ENCODE measurements around the gene ST3GAL5.

ST3GAL5 gene

DNA sequence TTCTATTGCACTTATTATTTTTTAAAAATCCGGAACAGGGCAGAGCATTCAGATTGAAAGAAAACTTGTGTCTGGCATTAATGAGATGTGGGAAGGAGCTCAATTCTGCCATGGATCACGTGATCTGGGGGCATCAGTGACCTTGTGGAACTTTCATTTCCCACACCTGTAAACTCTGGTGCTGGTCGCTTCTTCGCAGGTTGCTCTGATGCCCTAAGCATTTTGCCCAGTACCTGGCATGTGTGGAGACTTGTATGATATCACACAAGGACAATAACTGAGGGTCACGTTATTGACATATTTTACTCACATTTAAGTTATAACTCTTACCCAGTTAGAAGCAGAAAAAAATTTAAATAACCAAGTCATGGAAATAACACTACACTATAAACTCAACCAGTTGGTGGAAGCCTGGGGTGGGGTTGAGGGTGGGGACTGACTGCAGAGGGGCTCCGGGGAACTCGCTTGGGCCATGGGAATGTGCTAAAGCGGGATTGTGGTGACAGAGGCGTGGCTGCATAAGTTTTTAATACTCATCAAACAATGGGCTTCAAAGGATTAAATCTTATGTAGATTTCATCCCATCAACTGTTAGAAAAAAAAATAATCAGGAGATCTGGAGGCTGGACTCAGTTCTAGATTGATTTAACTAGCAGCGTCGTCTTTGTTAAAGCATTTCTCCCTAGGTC is 36.5 kb downstream of the ST3GAL5 start:
- ChIA-PET POLR2A (interaction anchor here (0.9 kb wide), 1 partner anchor 262 kb away, joined by 4 read pairs; no protein-coding TSS in a partner anchor), CTCF (interaction anchor here (1.0 to 3.6 kb wide), 6 partner anchors 8 to 228 kb away, joined by 3 to 20 read pairs (median 6); partner anchors contain the start of gene ST3GAL5)
- no peak overlapping the region for H3K4me3 ChIP-seq (ENCODE audit: low read depth, low read length)

DNA sequence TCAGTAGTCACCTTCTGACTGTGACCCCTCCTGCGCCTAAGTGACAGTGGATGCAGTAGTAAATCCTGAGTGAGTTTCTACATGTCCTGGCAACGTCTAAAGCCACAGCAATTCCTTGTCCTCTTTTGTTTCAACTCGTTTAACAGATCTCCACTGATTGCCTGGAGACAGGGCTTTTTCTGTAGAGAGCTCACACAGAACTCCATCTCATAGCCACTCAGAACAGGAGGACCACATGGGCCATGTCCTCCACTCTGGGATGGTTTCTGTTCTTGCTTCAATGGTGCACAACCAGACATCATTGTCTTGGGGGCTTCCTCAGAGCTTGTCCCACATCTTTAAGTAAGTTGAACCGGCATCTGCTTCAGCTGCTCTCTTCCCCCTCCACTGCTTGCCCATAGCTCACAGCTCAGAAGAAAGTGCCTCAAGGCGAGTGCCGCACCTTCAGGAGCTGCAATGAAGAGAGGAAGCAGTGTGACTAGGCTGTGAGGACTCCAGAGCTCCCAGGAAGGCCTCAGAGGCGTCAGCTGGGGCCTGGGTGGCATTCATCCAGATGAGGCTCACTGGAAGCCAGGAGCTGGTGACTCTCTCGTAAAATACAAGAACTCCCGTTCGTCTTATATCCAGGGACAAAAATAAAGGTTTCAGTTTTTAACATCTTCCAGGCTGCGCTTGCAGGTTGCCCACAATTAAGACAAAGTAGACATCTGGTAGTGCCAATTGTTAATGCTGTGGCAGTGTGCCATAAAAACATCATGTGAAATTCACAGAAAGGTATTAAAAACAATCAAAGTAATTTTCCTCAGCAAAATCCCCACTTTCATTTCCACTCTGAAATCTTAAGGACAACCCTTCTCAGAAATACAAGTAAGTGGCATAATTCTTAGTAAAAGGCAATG is 37.3 kb downstream of the ST3GAL5 start:
- CTCF ChIA-PET, result interaction anchor here (1.0 to 3.6 kb wide), 5 partner anchors 9 to 229 kb away, joined by 3 to 20 read pairs (median 6); partner anchors contain the start of gene ST3GAL5
- POLR2A ChIA-PET, result interaction anchor here (0.9 kb wide), 1 partner anchor 263 kb away, joined by 4 read pairs; no protein-coding TSS in a partner anchor
- no peak for DNase-seq (ENCODE audit: low read depth, low spot score)

More for the DNA sequence above, 36.5 kb downstream of the ST3GAL5 start:
- DNase-seq (ENCODE audit: low read depth, low spot score), result no peak
- TF ChIP-seq, protein P1, sequence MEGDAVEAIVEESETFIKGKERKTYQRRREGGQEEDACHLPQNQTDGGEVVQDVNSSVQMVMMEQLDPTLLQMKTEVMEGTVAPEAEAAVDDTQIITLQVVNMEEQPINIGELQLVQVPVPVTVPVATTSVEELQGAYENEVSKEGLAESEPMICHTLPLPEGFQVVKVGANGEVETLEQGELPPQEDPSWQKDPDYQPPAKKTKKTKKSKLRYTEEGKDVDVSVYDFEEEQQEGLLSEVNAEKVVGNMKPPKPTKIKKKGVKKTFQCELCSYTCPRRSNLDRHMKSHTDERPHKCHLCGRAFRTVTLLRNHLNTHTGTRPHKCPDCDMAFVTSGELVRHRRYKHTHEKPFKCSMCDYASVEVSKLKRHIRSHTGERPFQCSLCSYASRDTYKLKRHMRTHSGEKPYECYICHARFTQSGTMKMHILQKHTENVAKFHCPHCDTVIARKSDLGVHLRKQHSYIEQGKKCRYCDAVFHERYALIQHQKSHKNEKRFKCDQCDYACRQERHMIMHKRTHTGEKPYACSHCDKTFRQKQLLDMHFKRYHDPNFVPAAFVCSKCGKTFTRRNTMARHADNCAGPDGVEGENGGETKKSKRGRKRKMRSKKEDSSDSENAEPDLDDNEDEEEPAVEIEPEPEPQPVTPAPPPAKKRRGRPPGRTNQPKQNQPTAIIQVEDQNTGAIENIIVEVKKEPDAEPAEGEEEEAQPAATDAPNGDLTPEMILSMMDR (IDR thresholded peaks at IDR 0.05; ENCODE audit: insufficient read depth, low read length, missing control alignments), result no peak

DNA sequence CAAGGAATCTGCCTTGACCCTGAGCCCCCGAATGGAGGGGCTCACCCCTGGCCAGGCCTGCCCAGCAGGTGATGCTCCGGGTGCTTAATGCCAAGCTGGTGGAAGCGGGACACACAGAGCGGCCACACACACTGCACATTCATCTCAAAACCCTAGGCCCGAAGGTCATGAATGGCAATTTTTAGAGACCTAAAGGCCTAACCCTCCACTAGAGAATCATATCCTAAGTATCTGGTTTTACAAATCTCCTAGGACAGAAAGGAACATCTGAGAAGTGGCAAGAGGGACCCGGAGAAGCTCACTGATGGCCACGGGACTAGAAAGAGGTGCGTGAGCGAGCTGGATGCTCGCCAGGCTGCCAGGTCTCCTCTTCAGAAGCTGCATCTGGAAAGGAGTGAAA is 38.3 kb downstream of the ST3GAL5 start:
- POLR2A ChIA-PET, result no interaction called here
- TF ChIP-seq, protein P1 (IDR thresholded peaks at IDR 0.05; ENCODE audit: insufficient read depth, low read length, missing control alignments), result no peak
- CTCF ChIA-PET, result interaction anchor here (2.1 to 3.6 kb wide), 2 partner anchors 23 to 39 kb away, joined by 6 to 20 read pairs; partner anchors contain the start of gene ST3GAL5
- no peak overlapping the region for H3K4me3 ChIP-seq (ENCODE audit: low read depth, low read length)
- no peak for DNase-seq (ENCODE audit: low read depth, low spot score)

More for the DNA sequence above, 37.3 kb downstream of the ST3GAL5 start:
- no peak overlapping the region for H3K4me3 ChIP-seq (ENCODE audit: low read depth, low read length)
- TF ChIP-seq, protein P1 (IDR thresholded peaks at IDR 0.05; ENCODE audit: insufficient read depth, low read length, missing control alignments), result no peak

DNA sequence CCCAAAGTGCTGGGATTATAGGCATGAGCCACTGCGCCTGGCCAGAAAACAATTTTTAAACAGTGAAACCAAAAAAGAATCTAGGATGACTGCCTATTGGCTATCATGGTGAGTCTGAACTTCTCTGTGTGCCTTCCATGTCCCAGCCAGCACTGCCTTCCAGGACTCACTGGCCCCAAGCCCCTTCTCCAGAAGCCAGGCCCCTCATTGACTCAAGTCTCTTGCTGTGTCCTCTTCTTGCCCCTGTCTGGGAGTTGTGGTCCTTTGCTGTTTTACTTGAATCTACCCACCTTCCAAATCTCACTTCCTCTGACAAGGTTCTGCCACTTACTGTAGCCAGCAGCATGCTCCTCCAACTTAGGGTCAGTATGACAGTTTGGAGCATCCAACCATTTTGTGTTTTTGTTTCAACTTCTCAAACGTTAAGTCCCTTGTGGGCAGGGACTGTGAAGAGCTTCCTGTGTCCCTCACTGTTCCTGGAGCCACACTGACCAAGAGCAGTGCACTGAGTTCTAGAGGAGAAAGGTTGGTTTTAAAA is 41.7 kb downstream of the ST3GAL5 start:
- ChIA-PET POLR2A (interaction anchor here (1.0 kb wide), 1 partner anchor 39 kb away, joined by 4 read pairs; no protein-coding TSS in a partner anchor), CTCF (interaction anchor here (1.8 to 3.4 kb wide), 3 partner anchors 17 to 232 kb away, joined by 4 to 16 read pairs (median 14); no protein-coding TSS in a partner anchor)
- DNase-seq (ENCODE audit: low read depth, low spot score), result no peak
- no peak overlapping the region for H3K4me3 ChIP-seq (ENCODE audit: low read depth, low read length)
- TF ChIP-seq, protein P1 (IDR thresholded peaks at IDR 0.05; ENCODE audit: insufficient read depth, low read length, missing control alignments), result no peak

DNA sequence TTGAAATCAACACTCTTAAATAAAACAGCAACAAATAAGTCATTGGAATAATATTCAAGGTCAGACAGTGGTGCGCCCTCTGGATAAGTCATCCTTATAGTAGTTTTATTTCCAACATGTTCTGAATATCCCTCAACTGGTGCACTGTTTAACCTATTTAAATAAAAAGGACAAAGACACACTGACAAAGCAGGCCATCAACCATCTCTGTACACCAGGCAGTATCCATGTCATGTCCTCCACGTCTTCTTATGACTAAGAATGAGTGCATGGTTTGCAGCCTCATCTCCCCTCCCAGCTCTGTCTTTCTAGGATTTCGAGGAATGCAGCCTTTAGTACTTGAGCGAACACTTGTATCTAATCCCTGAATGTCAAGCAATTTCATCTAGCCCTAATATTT is 42.4 kb downstream of the ST3GAL5 start:
- POLR2A ChIA-PET, result interaction anchor here (1.0 kb wide), 1 partner anchor 40 kb away, joined by 4 read pairs; no protein-coding TSS in a partner anchor

More for the DNA sequence above, 42.4 kb downstream of the ST3GAL5 start:
- TF ChIP-seq, protein P1 (IDR thresholded peaks at IDR 0.05; ENCODE audit: insufficient read depth, low read length, missing control alignments), result no peak
- CTCF ChIA-PET, result interaction anchor here (1.0 to 3.4 kb wide), 3 partner anchors 20 to 233 kb away, joined by 3 to 16 read pairs (median 14); no protein-coding TSS in a partner anchor
- peak; percentile 41 for DNase-seq (ENCODE audit: low read depth, low spot score)
- H3K4me3 ChIP-seq (ENCODE audit: low read depth, low read length), result no peak overlapping the region

All from AG04449 (cell line).